DOHH2 (cell line): ENCODE data around the gene PCNX2.

Experiments used
- CTCF ChIP-seq: fragments of 200-600 bp; sonication (generic); IDR thresholded peaks from one replicate; pipeline ENCODE4 v1.5.1; 2014; ENCODE audit warnings: antibody characterized with exemption, mild to moderate bottlenecking, low read depth, low read length; ENCODE audit not compliant: poor library complexity, severe bottlenecking
- EZH2phosphoT487 ChIP-seq: fragments of 200-600 bp; sonication (generic); IDR thresholded peaks from 2 replicates; pipeline ENCODE4 v1.6.1; 2017; ENCODE audit warnings: borderline replicate concordance, mild to moderate bottlenecking, antibody characterized with exemption, low read length, moderate library complexity, mixed read lengths

GRCh38 chr1:233094691-233095090 is 200.8 kb downstream of the PCNX2 start:
- TF ChIP-seq CTCF (no peak), EZH2phosphoT487 (no peak)
